Right renal pelvis (tissue), 4 donors: ENCODE data around the gene ATG2B. TPM values are rescaled to one million over a fixed set of nuclear protein-coding genes. Genes with fewer than 3 reads are reported as not detected.

ENCODE experiments used
- DNase-seq, 4 donors: peaks; one replicate each; pipeline ENCODE4 v3.0.0-alpha.2; 2013; ENCODE audit warnings: low read depth in 4 of 4, low spot score in 3 of 4, missing footprints in 1 of 4
- polyA plus RNA-seq, 4 donors: library from polyadenylated mRNA; unstranded; fragments of 120-200 nt; gene quantifications; one replicate each; pipeline ENCODE4 v1.2.1, GENCODE V29; 2013; ENCODE audit not compliant: insufficient read length in 4 of 4

The ATG2B gene
- polyA plus RNA-seq = 10 to 100 TPM; 24.4 to 31.4 (median 25.7) TPM

- DNase-seq = peak; percentile 87 to 91 (median 90)
Observed at GRCh38 chr14:96362965-96363750, at the start of gene ATG2B, which contains the start of gene GSKIP. Gene ATG2B, minus strand, starts transcription at chr14:96363341. Its CDS starts 365 bp downstream, at chr14:96362976. Gene GSKIP, plus strand, starts transcription at chr14:96363526. Its CDS starts 18,722 bp downstream, at chr14:96382248.

GRCh38 chr14:96410119-96410518 lies 47.0 kb upstream of the ATG2B start:
- DNase-seq = no peak

- DNase-seq = no peak
Observed at GRCh38 chr14:96409701-96410100, 46.6 kb upstream of the ATG2B start.

- no peak for DNase-seq
Observed at GRCh38 chr14:96408608-96409007, 45.5 kb upstream of the ATG2B start.

GRCh38 chr14:96407935-96408570 lies 44.9 kb upstream of the ATG2B start:
- DNase-seq = no peak

GRCh38 chr14:96405677-96406076 lies 42.5 kb upstream of the ATG2B start:
- no peak for DNase-seq

GRCh38 chr14:96403409-96403808 lies 40.3 kb upstream of the ATG2B start:
- DNase-seq = no peak

GRCh38 chr14:96400495-96400894 lies 37.4 kb upstream of the ATG2B start:
- DNase-seq = no peak

GRCh38 chr14:96399405-96399804 lies 36.3 kb upstream of the ATG2B start:
- no peak for DNase-seq

GRCh38 chr14:96398921-96399320 lies 35.8 kb upstream of the ATG2B start:
- no peak for DNase-seq

- no peak for DNase-seq
Observed at GRCh38 chr14:96398432-96398831, 35.3 kb upstream of the ATG2B start.

GRCh38 chr14:96394047-96394815 lies 31.1 kb upstream of the ATG2B start:
- no peak for DNase-seq

- DNase-seq = no peak
Observed at GRCh38 chr14:96393071-96393691, 30.0 kb upstream of the ATG2B start.

- peak; percentile 75 to 84 (median 78) for DNase-seq
Observed at GRCh38 chr14:96391293-96392118, 28.4 kb upstream of the ATG2B start.

- DNase-seq = no peak
Observed at GRCh38 chr14:96390965-96391292, 27.8 kb upstream of the ATG2B start.

GRCh38 chr14:96385385-96385784 lies 22.2 kb upstream of the ATG2B start:
- DNase-seq = no peak

- DNase-seq = no peak
Observed at GRCh38 chr14:96384740-96385139, 21.6 kb upstream of the ATG2B start.

- DNase-seq = no peak
Observed at GRCh38 chr14:96384053-96384452, 20.9 kb upstream of the ATG2B start.

- no peak for DNase-seq
Observed at GRCh38 chr14:96383445-96383844, 20.3 kb upstream of the ATG2B start.

GRCh38 chr14:96380735-96381134 lies 17.6 kb upstream of the ATG2B start:
- no peak for DNase-seq
